HG03095 (cell line): ENCODE measurements around the gene CXCR4.
"Not testable (repeated sequence)": the region's sequence is repeated elsewhere in the genome, so short reads cannot be mapped to it uniquely, and the experiment has no call there.

Experiments used
- ATAC-seq: cut with Tn5 transposase; IDR thresholded peaks from one replicate; pipeline ENCODE4 v1.9.1; 2021; ENCODE audit warnings: moderate library complexity; ENCODE audit not compliant: unreplicated experiment

The CXCR4 gene

GRCh38 chr2:136077107-136077506, 40.8 kb downstream of the CXCR4 start:
- no peak for ATAC-seq

- no peak for ATAC-seq
These were observed 42.5 kb downstream of the CXCR4 start for GRCh38 chr2:136075476-136075875.

DNA sequence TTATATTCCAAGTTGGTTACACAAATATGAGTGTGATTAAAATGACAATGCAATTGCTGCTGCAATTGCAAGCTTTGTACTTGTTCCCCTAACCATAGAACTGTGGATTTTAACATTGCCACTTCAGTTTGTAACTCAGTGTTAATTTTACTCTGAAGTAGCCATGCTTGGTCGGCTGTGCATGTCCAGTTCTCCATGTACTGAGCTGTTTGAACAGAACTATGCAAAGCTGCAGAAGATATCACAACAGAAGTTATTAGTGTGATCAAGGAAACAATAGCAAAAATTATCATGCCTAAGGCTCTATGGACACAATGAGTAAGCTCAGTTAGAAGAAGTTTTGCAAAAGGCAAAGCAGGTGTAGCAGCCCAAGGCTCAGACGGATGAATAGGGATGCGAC, 45.3 kb downstream of the CXCR4 start:
- ATAC-seq = no peak

DNA sequence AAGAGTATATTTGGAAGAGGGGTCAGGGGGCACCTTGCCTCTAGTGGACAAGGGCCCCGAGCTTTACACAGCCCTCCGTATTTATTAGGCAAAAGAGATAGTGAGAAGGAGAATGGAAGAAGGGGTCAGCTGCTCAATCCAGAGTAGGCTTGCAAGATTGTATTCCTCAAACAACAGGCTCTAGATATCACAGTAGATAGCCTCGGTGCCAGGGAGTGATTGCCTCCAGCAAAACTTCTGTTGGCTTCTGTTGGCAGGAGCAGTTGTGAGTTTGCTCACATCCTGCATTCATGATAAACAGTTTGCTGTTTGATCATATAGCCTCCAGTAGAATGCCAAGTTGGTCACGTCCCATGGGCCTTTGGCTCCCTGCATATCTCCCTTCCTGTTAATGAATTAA, 46.1 kb downstream of the CXCR4 start:
- ATAC-seq = not testable (repeated sequence)

DNA sequence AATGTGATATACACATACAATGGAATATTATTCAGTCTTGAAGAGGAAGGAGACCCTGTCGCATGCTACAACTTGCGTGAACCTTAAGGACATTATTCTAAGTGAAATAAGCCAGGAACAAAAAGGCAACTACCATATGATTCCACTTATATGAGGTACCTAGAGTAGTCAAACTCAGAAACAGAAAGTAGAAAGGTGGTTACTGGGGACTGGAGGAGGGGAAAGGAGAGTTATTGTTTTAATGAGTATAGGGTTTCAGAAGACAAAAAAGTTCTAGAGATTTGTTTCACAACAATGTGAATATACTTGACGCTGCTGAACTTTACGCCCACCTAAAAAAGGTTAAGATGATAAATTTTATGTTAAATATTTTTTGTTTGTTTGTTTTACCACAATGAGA, 47.0 kb downstream of the CXCR4 start:
- no peak for ATAC-seq

DNA sequence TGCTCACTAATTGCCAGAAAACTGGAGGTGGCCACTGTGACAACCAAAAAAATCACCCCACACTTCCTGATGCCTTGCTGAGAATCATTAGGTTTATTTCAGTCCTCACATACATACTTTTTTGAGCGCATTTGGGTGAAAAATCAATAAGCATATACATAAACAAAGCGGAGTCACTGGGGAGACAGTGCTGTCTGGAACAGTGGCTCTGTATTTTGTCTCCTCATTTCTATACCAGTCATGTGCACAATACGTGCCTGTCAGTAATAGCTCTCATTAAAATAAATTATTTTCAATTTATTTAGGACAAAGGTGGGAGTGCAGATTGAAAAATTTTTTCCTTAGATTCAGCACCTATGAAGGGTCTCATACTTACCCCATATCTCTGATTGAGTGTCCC, 48.2 kb downstream of the CXCR4 start:
- ATAC-seq = no peak

GRCh38 chr2:136068581-136069227, 49.2 kb downstream of the CXCR4 start:
- no peak for ATAC-seq

- ATAC-seq = no peak
These were observed 49.9 kb downstream of the CXCR4 start for GRCh38 chr2:136067897-136068580.

DNA sequence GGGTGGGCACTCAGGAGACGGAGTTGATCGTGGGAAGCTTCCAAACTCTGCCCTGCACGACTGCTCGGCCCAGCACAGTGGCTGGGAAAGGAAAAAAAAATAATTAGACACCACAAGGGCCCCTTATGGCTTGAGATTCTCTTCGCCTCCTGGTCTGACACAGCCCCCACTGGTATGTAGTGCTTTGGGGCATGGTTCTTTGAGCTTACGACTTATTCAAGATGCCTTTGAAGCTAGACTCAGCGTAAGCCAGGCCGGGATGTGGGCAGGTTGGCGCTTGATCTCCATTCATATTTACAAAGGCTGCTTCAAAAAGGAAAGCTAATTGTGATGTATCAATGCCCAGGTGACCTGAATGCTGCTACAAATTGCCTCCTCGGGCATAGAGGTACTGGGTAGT, 50.5 kb downstream of the CXCR4 start:
- ATAC-seq = no peak

DNA sequence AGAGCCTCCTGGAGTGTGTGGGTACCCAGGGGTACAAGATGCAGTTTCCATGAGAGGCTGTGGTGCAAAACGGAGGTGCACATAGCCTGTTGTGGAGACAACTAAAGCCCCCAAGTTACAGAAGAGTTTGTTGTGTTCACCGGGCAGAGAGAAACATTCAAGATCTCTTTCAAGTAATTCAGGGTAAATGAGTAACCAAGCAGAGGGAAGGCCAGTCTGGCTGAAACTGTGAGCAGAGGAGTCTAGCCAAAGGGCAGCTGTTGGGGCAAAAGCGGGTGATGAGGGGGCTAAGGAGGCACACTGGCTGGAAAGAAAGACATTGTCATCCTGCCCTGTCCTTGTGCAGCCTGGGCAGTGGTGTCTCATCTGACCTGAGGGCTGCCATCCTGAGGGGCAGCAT, 52.0 kb downstream of the CXCR4 start:
- ATAC-seq = no peak

DNA sequence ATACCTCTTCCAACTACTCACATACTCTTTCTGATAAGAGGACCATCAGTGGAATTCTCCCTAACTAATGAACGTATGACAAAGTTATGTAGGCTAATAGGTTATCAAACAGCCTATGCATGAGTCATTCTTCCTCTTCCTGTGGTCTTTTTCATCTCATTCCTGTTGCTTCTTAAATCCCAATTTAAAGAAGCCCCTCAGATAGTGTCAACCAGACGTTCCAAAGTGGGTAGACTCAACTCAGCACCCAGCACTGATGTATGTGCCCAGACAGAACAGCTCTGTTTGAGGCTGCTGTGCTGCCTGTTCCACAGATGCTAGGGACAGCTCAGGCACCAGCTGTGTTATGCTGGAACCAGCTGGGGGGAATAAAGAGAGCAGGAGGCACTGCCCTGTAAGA, 52.6 kb downstream of the CXCR4 start:
- no peak for ATAC-seq
